ENCODE data around the gene NEUROD1.

- TF ChIP-seq EZH2phosphoT487 (IDR thresholded peaks at IDR 0.05; ENCODE audit: low read depth, severe bottlenecking, unreplicated experiment) (no peak), CTCF (IDR thresholded peaks at IDR 0.05; ENCODE audit: poor library complexity) (no peak)
Observed at GRCh38 chr2:181646415-181646987, 33.8 kb downstream of the NEUROD1 start.
